Measurements from ENCODE around the gene SLC6A11. TPM values are rescaled to one million over a fixed set of nuclear protein-coding genes. Genes with fewer than 3 reads are reported as not detected.

SLC6A11 gene
- total and polyA plus RNA-seq, 2 donors (not counting 3 experiments of a cell fraction or from before 2014, with no cell fraction given) = not detected

GRCh38 chr3:10917176-10917575 lies 101.1 kb downstream of the SLC6A11 start:
- peaks cover 0 to 11% of the 10 kb centered on the region in 2 experiments for H3K27me3 ChIP-seq (ENCODE audit: control insufficient read depth in 2 of 2, insufficient read depth in 2 of 2, low read length in 2 of 2)
- H3K79me2 ChIP-seq (ENCODE audit: control insufficient read depth, insufficient read depth, low read length) = no peaks in the 10 kb centered on the region
- ChIA-PET POLR2A (no interaction called here), CTCF (interaction anchor here (0.8 kb wide), 1 partner anchor 13 kb away, joined by 3 read pairs; no protein-coding TSS in a partner anchor)
- dilution Hi-C loops (cut with MboI; ENCODE audit: extremely low pct_ligation_motif_present, low sequenced_read_pairs) (no loop called here), intact Hi-C loops (cut with micrococcal nuclease) (no loop called here)
- no peak for TF ChIP-seq GATA2 (IDR thresholded peaks at IDR 0.05; ENCODE audit: insufficient read depth, insufficient read length, low read depth, low read length)
- no peak for TF ChIP-seq FOS (IDR thresholded peaks at IDR 0.05; ENCODE audit: borderline replicate concordance, insufficient read depth, low read length)
- no peak for TF ChIP-seq POLR2A (IDR thresholded peaks at IDR 0.05; ENCODE audit: low read depth, low read length)
- TF ChIP-seq, protein P1, sequence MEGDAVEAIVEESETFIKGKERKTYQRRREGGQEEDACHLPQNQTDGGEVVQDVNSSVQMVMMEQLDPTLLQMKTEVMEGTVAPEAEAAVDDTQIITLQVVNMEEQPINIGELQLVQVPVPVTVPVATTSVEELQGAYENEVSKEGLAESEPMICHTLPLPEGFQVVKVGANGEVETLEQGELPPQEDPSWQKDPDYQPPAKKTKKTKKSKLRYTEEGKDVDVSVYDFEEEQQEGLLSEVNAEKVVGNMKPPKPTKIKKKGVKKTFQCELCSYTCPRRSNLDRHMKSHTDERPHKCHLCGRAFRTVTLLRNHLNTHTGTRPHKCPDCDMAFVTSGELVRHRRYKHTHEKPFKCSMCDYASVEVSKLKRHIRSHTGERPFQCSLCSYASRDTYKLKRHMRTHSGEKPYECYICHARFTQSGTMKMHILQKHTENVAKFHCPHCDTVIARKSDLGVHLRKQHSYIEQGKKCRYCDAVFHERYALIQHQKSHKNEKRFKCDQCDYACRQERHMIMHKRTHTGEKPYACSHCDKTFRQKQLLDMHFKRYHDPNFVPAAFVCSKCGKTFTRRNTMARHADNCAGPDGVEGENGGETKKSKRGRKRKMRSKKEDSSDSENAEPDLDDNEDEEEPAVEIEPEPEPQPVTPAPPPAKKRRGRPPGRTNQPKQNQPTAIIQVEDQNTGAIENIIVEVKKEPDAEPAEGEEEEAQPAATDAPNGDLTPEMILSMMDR (IDR thresholded peaks at IDR 0.05; ENCODE audit: extremely low read depth in 1 of 2, insufficient read depth in 1 of 2, low read depth in 1 of 2, low read length in 2 of 2) = no peak
- TF ChIP-seq MAX (IDR thresholded peaks at IDR 0.05; ENCODE audit: insufficient read depth, insufficient read length) = no peak
- TF ChIP-seq JUN (IDR thresholded peaks at IDR 0.05; ENCODE audit: borderline replicate concordance, insufficient read depth, insufficient read length, low read depth) = no peak
- TF ChIP-seq POLR2AphosphoS5 (IDR thresholded peaks at IDR 0.05; ENCODE audit: insufficient read depth, low read depth, low read length) = no peak
- no peak for TF ChIP-seq MYC (IDR thresholded peaks at IDR 0.05; ENCODE audit: low read depth, low read length)
- no peak for TF ChIP-seq EZH2 (IDR thresholded peaks at IDR 0.05; ENCODE audit: borderline replicate concordance, low read depth, low read length, severe bottlenecking)
- no TSS peak for BruUV-seq (replicated peaks)
- H3K36me3 ChIP-seq (ENCODE audit: control insufficient read depth in 2 of 2, extremely low read depth in 1 of 2, insufficient read depth in 2 of 2, low read length in 2 of 2) = no peaks in the 10 kb centered on the region
- DNase-seq (ENCODE audit: low read depth, low spot score) (no peak), FAIRE-seq (no peak)
- H3K27ac ChIP-seq (ENCODE audit: insufficient read depth, low read depth, low read length) = no peak overlapping the region
- no peak overlapping the region for H3K4me2 ChIP-seq (ENCODE audit: insufficient read depth, low read length)
- no peak overlapping the region for H3K9ac ChIP-seq (replicated peaks; ENCODE audit: extremely low read depth, insufficient read depth, low read length)
- H3K9me1 ChIP-seq (replicated peaks; ENCODE audit: control insufficient read depth, extremely low read depth, insufficient read depth, low read length) = no peaks in the 10 kb centered on the region
- H3K9me3 ChIP-seq (replicated peaks; ENCODE audit: control insufficient read depth, insufficient read depth, low read length) = no peaks in the 10 kb centered on the region
- no peak overlapping the region for H2AFZ ChIP-seq (ENCODE audit: low read depth, low read length)
- no peak overlapping the region for H3K4me3 ChIP-seq (replicated peaks in 1 of 3; ENCODE audit: insufficient read depth in 1 of 3, low read depth in 1 of 3, low read length in 3 of 3)
- no peaks in the 10 kb centered on the region for H3K4me1 ChIP-seq (ENCODE audit: control insufficient read depth, extremely low read depth, insufficient read depth, low read length)
- no peaks in the 10 kb centered on the region for H4K20me1 ChIP-seq (replicated peaks; ENCODE audit: control insufficient read depth, extremely low read depth, insufficient read depth, low read length)
